ENCODE measurements around the gene CNPY1. TPM values are rescaled to one million over a fixed set of nuclear protein-coding genes. Genes with fewer than 3 reads are reported as not detected.

Gene CNPY1
- total RNA-seq, 1 donor from 2014 or later, result not detected

- H3K27me3 Mint-ChIP-seq (ENCODE audit: unreplicated experiment), result peaks cover 11% of the 10 kb centered on the region
- H3K27ac Mint-ChIP-seq (ENCODE audit: unreplicated experiment), result no peak overlapping the region
- no peak for TF ChIP-seq CTCF (IDR thresholded peaks at IDR 0.05; ENCODE audit: unreplicated experiment)
- H3K4me3 Mint-ChIP-seq (ENCODE audit: unreplicated experiment), result no peak overlapping the region
- no peaks in the 10 kb centered on the region for H3K36me3 Mint-ChIP-seq (ENCODE audit: low read depth, unreplicated experiment)
- H3K4me1 Mint-ChIP-seq (ENCODE audit: unreplicated experiment), result peaks cover 1% of the 10 kb centered on the region
- no peaks in the 10 kb centered on the region for H3K9me3 Mint-ChIP-seq (ENCODE audit: unreplicated experiment)
- DNase-seq (ENCODE audit: low spot score), result no peak
Measured at GRCh38 chr7:155526225-155526624, 20.1 kb downstream of the CNPY1 start.

GRCh38 chr7:155524018-155524556, 22.3 kb downstream of the CNPY1 start:
- Mint-ChIP-seq H3K27me3 (ENCODE audit: unreplicated experiment) (peaks cover 10% of the 10 kb centered on the region), H3K36me3 (ENCODE audit: low read depth, unreplicated experiment) (no peaks in the 10 kb centered on the region), H3K27ac (ENCODE audit: unreplicated experiment) (no peak overlapping the region), H3K4me1 (ENCODE audit: unreplicated experiment) (peaks cover 8% of the 10 kb centered on the region), H3K9me3 (ENCODE audit: unreplicated experiment) (no peaks in the 10 kb centered on the region), H3K4me3 (ENCODE audit: unreplicated experiment) (no peak overlapping the region)
- no peak for TF ChIP-seq CTCF (IDR thresholded peaks at IDR 0.05; ENCODE audit: unreplicated experiment)
- DNase-seq (ENCODE audit: low spot score), result no peak

- no peaks in the 10 kb centered on the region for H3K9me3 Mint-ChIP-seq (ENCODE audit: unreplicated experiment)
Measured at GRCh38 chr7:155523168-155523675, 23.1 kb downstream of the CNPY1 start.

GRCh38 chr7:155521743-155522398, 24.5 kb downstream of the CNPY1 start:
- peaks cover 11% of the 10 kb centered on the region for H3K27me3 Mint-ChIP-seq (ENCODE audit: unreplicated experiment)

More at GRCh38 chr7:155523168-155523675, 23.1 kb downstream of the CNPY1 start:
- no peak overlapping the region for H3K4me3 Mint-ChIP-seq (ENCODE audit: unreplicated experiment)
- H3K4me1 Mint-ChIP-seq (ENCODE audit: unreplicated experiment), result peaks cover 8% of the 10 kb centered on the region
- no peak for DNase-seq (ENCODE audit: low spot score)
- H3K36me3 Mint-ChIP-seq (ENCODE audit: low read depth, unreplicated experiment), result no peaks in the 10 kb centered on the region
- H3K27me3 Mint-ChIP-seq (ENCODE audit: unreplicated experiment), result peaks cover 8% of the 10 kb centered on the region
- no peak for TF ChIP-seq CTCF (IDR thresholded peaks at IDR 0.05; ENCODE audit: unreplicated experiment)
- H3K27ac Mint-ChIP-seq (ENCODE audit: unreplicated experiment), result no peak overlapping the region

More at GRCh38 chr7:155521743-155522398, 24.5 kb downstream of the CNPY1 start:
- Mint-ChIP-seq H3K27ac (ENCODE audit: unreplicated experiment) (no peak overlapping the region), H3K36me3 (ENCODE audit: low read depth, unreplicated experiment) (no peaks in the 10 kb centered on the region), H3K4me3 (ENCODE audit: unreplicated experiment) (no peak overlapping the region), H3K4me1 (ENCODE audit: unreplicated experiment) (peaks cover 8% of the 10 kb centered on the region), H3K9me3 (ENCODE audit: unreplicated experiment) (no peaks in the 10 kb centered on the region)
- no peak for TF ChIP-seq CTCF (IDR thresholded peaks at IDR 0.05; ENCODE audit: unreplicated experiment)
- no peak for DNase-seq (ENCODE audit: low spot score)
